HepG2 (cell line): ENCODE data around the gene CAPRIN1.

ENCODE experiments used
- ATF2 ChIP-seq: sonication (generic); formaldehyde crosslinking; IDR thresholded peaks from 2 replicates; pipeline ENCODE4 v1.4.0; 2020; ENCODE audit warnings: missing genetic modification reagents
- ATF6 ChIP-seq: sonication (generic); formaldehyde crosslinking; conservative IDR thresholded peaks from 2 replicates; pipeline ENCODE4 v1.4.0; 2020; ENCODE audit warnings: missing genetic modification reagents
- CTCF ChIP-seq: sonication (generic); formaldehyde crosslinking; IDR thresholded peaks from 2 replicates; pipeline ENCODE4 v1.5.0; 2020; ENCODE audit warnings: mild to moderate bottlenecking, missing genetic modification reagents, moderate library complexity
- EZH2 ChIP-seq: conservative IDR thresholded peaks from 2 replicates; pipeline ENCODE4 v1.6.1; 2012; ENCODE audit warnings: mild to moderate bottlenecking, low read depth, low read length, moderate library complexity
- GABPB1 ChIP-seq: IDR thresholded peaks from 2 replicates; pipeline ENCODE4 v1.6.1; 2016; ENCODE audit warnings: mild to moderate bottlenecking, missing genetic modification reagents, moderate library complexity, missing compliant biosample characterization
- PRDM15 ChIP-seq: sonication (generic); formaldehyde crosslinking; IDR thresholded peaks from 2 replicates; pipeline ENCODE4 v1.4.0; 2020; ENCODE audit warnings: missing genetic modification reagents
- SP5 ChIP-seq: IDR thresholded peaks from 2 replicates; pipeline ENCODE4 v1.6.1; 2016; ENCODE audit warnings: low read depth, borderline replicate concordance
- ZBTB21 ChIP-seq: sonication (generic); formaldehyde crosslinking; IDR thresholded peaks from 2 replicates; pipeline ENCODE4 v1.4.0; 2020; ENCODE audit warnings: missing genetic modification reagents
- ZNF766 ChIP-seq: sonication (generic); formaldehyde crosslinking; IDR thresholded peaks from 2 replicates; pipeline ENCODE4 v1.5.0; 2020; ENCODE audit warnings: missing genetic modification reagents, borderline replicate concordance
- ZNF776 ChIP-seq: sonication (generic); formaldehyde crosslinking; IDR thresholded peaks from 2 replicates; pipeline ENCODE4 v1.4.0; 2020; ENCODE audit warnings: mild to moderate bottlenecking, missing genetic modification reagents

- TF ChIP-seq SP5 (no peak), ZBTB21 (CRISPR knock-in tag) (no peak), PRDM15 (no peak), CTCF (CRISPR knock-in tag) (no peak), ZNF766 (CRISPR knock-in tag) (no peak), GABPB1 (CRISPR knock-in tag) (no peak), ATF6 (CRISPR knock-in tag) (no peak), ATF2 (CRISPR knock-in tag) (no peak), ZNF776 (no peak), EZH2 (no peak)
Measured at GRCh38 chr11:34030382-34030781, 21.1 kb upstream of the CAPRIN1 start.
